Measurements from ENCODE around the gene TEX14.

DNA sequence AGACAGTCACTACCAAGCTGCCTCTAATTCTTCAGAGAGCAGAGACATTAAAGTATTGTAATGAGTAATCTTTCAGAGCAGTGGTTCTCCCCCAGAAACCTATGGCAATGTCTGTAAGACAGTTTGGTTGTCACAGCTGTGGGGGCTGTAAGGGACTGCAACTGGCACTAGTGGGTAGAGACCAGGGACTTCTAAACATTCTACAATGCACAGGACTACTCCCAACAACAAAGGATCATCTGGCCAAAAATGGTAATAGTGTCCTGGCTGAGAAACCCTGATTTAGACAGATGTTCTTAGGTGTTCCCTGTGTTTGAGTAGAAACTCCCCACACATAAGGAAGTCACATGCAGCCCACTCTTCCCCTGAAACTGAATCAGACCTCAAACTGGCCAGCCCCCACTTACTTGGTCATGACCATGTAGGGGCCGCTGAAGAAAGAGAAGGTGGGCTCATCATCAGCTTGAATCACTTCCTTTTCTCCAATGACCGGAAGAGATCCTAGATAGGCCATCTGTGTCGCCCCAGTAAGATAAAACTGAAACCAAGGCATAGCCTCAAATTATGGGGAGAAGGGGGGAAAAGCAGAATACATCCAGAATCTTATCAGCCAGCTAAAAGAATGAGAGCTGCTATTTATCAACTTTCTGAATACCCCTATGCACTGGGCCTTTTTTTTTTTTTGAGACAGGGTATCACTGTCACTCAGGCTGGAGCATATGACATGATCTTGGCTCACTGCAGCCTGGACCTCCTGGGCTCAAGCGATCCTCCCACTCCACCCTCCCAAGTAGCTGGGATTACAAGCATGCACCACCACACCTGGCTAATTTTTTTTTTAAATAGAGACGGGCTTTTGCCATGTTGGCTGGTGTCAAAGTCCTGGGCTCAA, 75.8 kb downstream of the TEX14 start:
- TF ChIP-seq, protein P1, sequence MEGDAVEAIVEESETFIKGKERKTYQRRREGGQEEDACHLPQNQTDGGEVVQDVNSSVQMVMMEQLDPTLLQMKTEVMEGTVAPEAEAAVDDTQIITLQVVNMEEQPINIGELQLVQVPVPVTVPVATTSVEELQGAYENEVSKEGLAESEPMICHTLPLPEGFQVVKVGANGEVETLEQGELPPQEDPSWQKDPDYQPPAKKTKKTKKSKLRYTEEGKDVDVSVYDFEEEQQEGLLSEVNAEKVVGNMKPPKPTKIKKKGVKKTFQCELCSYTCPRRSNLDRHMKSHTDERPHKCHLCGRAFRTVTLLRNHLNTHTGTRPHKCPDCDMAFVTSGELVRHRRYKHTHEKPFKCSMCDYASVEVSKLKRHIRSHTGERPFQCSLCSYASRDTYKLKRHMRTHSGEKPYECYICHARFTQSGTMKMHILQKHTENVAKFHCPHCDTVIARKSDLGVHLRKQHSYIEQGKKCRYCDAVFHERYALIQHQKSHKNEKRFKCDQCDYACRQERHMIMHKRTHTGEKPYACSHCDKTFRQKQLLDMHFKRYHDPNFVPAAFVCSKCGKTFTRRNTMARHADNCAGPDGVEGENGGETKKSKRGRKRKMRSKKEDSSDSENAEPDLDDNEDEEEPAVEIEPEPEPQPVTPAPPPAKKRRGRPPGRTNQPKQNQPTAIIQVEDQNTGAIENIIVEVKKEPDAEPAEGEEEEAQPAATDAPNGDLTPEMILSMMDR (conservative IDR thresholded peaks at IDR 0.05) = no peak
- no peak for TF ChIP-seq EZH2 (IDR thresholded peaks at IDR 0.05; ENCODE audit: low read depth)

Data from PC-9 (cell line).